ENCODE data around the gene CYTH1.

Gene CYTH1

DNA sequence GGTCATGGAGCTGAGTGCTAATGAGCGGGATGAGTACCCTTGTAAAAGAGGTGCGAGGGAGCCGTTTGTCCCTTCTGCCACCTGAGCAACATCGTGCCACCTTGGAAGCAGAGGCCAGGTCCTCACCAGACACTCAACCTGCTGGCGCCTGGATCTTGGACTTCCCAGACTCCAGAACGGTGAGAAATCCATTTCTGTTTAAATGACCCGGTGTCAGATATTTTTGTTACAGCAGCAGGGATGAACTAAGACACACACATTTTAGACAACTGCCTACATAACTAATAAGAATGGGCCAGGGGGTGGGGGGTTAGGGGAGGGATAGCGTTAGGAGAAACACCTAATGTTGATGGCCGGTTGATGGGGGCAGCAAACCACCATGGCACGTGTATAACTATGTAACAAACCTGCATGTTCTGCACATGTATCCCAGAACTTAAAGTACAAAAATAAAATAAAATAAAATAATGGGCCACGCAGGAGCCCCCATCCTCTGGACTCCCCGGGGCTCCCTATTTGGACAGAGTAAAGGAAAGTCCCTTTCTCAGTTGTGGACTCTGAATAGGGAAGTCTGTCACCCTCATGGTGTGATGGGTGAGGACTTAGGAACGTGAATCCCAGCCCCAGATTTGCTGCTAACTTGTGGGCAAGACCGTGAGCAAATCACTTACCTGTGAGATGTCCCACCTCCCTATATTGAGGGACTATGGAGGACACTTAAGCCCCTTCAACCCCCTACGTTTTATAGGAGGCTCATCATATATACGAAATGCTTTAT is 144.2 kb downstream of the CYTH1 start:
- H3K27ac ChIP-seq (ENCODE audit: poor library complexity, severe bottlenecking): no peak overlapping the region
- H3K36me3 ChIP-seq (ENCODE audit: low read depth): no peaks in the 10 kb centered on the region
- no peak for ATAC-seq (ENCODE audit: low read depth)
- TF ChIP-seq, protein P1, sequence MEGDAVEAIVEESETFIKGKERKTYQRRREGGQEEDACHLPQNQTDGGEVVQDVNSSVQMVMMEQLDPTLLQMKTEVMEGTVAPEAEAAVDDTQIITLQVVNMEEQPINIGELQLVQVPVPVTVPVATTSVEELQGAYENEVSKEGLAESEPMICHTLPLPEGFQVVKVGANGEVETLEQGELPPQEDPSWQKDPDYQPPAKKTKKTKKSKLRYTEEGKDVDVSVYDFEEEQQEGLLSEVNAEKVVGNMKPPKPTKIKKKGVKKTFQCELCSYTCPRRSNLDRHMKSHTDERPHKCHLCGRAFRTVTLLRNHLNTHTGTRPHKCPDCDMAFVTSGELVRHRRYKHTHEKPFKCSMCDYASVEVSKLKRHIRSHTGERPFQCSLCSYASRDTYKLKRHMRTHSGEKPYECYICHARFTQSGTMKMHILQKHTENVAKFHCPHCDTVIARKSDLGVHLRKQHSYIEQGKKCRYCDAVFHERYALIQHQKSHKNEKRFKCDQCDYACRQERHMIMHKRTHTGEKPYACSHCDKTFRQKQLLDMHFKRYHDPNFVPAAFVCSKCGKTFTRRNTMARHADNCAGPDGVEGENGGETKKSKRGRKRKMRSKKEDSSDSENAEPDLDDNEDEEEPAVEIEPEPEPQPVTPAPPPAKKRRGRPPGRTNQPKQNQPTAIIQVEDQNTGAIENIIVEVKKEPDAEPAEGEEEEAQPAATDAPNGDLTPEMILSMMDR (IDR thresholded peaks at IDR 0.05; ENCODE audit: poor library complexity, severe bottlenecking): no peak
- no peaks in the 10 kb centered on the region for H3K4me1 ChIP-seq (ENCODE audit: insufficient read depth, poor library complexity, severe bottlenecking)
- no peak for DNase-seq (ENCODE audit: low spot score)
- H3K27me3 ChIP-seq (ENCODE audit: insufficient read depth, poor library complexity, severe bottlenecking): no peaks in the 10 kb centered on the region
- no peaks in the 10 kb centered on the region for H3K9me3 ChIP-seq (ENCODE audit: severe bottlenecking)
- H3K4me3 ChIP-seq (ENCODE audit: severe bottlenecking): no peak overlapping the region

- Histone ChIP-seq H3K36me3 (ENCODE audit: low read depth) (no peaks in the 10 kb centered on the region), H3K27ac (ENCODE audit: poor library complexity, severe bottlenecking) (no peak overlapping the region), H3K9me3 (ENCODE audit: severe bottlenecking) (no peaks in the 10 kb centered on the region), H3K4me3 (ENCODE audit: severe bottlenecking) (no peak overlapping the region), H3K4me1 (ENCODE audit: insufficient read depth, poor library complexity, severe bottlenecking) (no peaks in the 10 kb centered on the region), H3K27me3 (ENCODE audit: insufficient read depth, poor library complexity, severe bottlenecking) (no peaks in the 10 kb centered on the region)
- DNase-seq (ENCODE audit: low spot score): no peak
- TF ChIP-seq, protein P1 (IDR thresholded peaks at IDR 0.05; ENCODE audit: poor library complexity, severe bottlenecking): no peak
- ATAC-seq (ENCODE audit: low read depth): no peak
Measured at GRCh38 chr17:78637146-78637545, 144.9 kb downstream of the CYTH1 start.

DNA sequence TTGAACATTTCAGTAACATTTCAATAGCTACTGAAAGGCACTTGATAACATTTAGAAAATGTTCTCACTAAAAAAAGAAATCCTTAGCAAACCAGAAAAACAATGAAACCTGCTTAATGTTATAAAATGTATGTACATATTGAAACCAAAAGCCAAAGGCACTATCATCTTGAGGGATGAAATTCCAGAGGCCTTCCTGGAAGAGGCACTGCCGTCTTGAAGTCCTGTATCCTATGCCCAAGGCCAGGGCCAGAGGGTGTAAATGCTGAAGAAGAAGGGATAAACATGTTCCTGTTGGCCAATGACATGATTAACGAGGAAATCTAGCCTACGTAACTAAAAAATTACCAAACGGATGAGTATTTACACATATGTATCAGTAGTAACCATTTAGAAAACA is 147.9 kb downstream of the CYTH1 start:
- H3K4me1 ChIP-seq (ENCODE audit: insufficient read depth, poor library complexity, severe bottlenecking): no peaks in the 10 kb centered on the region
- no peak for ATAC-seq (ENCODE audit: low read depth)

DNA sequence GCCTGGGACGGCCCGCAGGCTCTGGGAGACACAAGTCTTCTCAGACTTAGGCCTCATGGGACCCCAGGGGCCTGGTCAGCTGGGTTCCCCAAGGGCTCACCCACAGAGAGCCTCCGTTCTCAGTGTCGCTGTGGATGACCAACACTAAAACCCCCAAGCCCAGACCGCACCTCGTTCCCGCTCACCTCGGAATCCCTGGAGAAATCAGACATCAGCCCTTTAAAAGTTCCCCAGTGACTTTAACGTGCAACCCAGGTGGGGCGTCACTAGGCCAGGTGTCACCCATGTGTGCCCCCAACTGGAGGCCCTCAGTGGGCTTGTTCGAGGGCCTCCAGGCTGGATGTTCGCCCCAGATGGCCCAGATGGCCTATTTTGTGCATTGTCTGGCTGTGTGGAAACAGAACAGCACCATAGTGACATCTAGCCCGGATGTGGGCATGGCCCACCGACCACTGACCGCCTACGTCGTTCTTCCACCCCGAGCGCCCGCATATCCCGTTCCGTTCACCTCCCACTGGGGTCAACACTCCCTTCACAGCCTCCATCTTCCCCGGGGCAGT is 152.6 kb downstream of the CYTH1 start:
- no peak overlapping the region for H3K27ac ChIP-seq (ENCODE audit: poor library complexity, severe bottlenecking)
- no peak overlapping the region for H3K4me3 ChIP-seq (ENCODE audit: severe bottlenecking)
- DNase-seq (ENCODE audit: low spot score): no peak
- H3K4me1 ChIP-seq (ENCODE audit: insufficient read depth, poor library complexity, severe bottlenecking): no peaks in the 10 kb centered on the region
- no peaks in the 10 kb centered on the region for H3K27me3 ChIP-seq (ENCODE audit: insufficient read depth, poor library complexity, severe bottlenecking)
- no peaks in the 10 kb centered on the region for H3K36me3 ChIP-seq (ENCODE audit: low read depth)
- H3K9me3 ChIP-seq (ENCODE audit: severe bottlenecking): no peaks in the 10 kb centered on the region
- ATAC-seq (ENCODE audit: low read depth): no peak
- TF ChIP-seq, protein P1 (IDR thresholded peaks at IDR 0.05; ENCODE audit: poor library complexity, severe bottlenecking): no peak

More for the DNA sequence above, 147.9 kb downstream of the CYTH1 start:
- TF ChIP-seq, protein P1 (IDR thresholded peaks at IDR 0.05; ENCODE audit: poor library complexity, severe bottlenecking): no peak
- Histone ChIP-seq H3K27ac (ENCODE audit: poor library complexity, severe bottlenecking) (no peak overlapping the region), H3K27me3 (ENCODE audit: insufficient read depth, poor library complexity, severe bottlenecking) (no peaks in the 10 kb centered on the region), H3K4me3 (ENCODE audit: severe bottlenecking) (no peak overlapping the region), H3K36me3 (ENCODE audit: low read depth) (no peaks in the 10 kb centered on the region), H3K9me3 (ENCODE audit: severe bottlenecking) (no peaks in the 10 kb centered on the region)
- DNase-seq (ENCODE audit: low spot score): no peak

Measured in RWPE2 (cell line).